HepG2 (cell line): ENCODE results near the gene DCAF8. TPM values are rescaled to one million over a fixed set of nuclear protein-coding genes. Genes with fewer than 3 reads are reported as not detected.

Experiments
- ATAC-seq: fragments of 200-7000 bp; cut with Tn5 transposase; 3 replicates; pipeline ENCODE4 v1.9.1; 2020; ENCODE audit warnings: mild to moderate bottlenecking, moderate library complexity
- BruUV-seq: library from RNA; stranded (reverse); fragments of 400-500 nt; replicated peaks from 2 replicates; lab custom pipeline; 2021; lab: Mats Ljungman, UMichigan
- CTCF ChIA-PET: fragments of 300-600 bp; formaldehyde crosslinking; extraction: SDS; loops from one replicate; lab custom pipeline; 2021; ENCODE audit warnings: low total read pairs, inconsistent platforms, low intra/inter-chr PET ratio; lab: Yijun Ruan, JAX
- POLR2A ChIA-PET: fragments of 350-600 bp; sonication (Branson Sonifier 250); formaldehyde crosslinking; loops from one replicate; lab custom pipeline; 2020; ENCODE audit warnings: antibody characterized with exemption, inconsistent platforms; lab: Yijun Ruan, JAX
- DNase-seq: peaks from one replicate; pipeline ENCODE4 v3.0.0-alpha.2; 2015; ENCODE audit warnings: low spot score
- FAIRE-seq: peaks from 3 replicates; lab custom pipeline; 2011; peaks lifted over from hg19 to GRCh38; lab: Jason Lieb, UNC
- H2AFZ ChIP-seq: one replicate; pipeline ENCODE4 v1.6.1; 2011; ENCODE audit warnings: low read length, inconsistent platforms
- H3K27ac ChIP-seq: fragments of 300-600 bp; 3 replicates; pipeline ENCODE4 v1.8.0; 2011; ENCODE audit warnings: mixed run types, mild to moderate bottlenecking, mixed read lengths, low read length, inconsistent platforms; ENCODE audit not compliant: insufficient read depth; ENCODE audit errors: extremely low read length
- H3K27me3 ChIP-seq, 2 experiments: fragments of 200-600 bp in 1 of 2; 2 replicates in 1 of 2; 3 replicates in 1 of 2; pipeline versions ENCODE4 v1.6.0 to v1.8.0; 2011; ENCODE audit warnings: low read length in 2 of 2, mild to moderate bottlenecking in 2 of 2, moderate library complexity in 2 of 2, inconsistent platforms in 1 of 2; ENCODE audit not compliant: insufficient read depth in 2 of 2, control insufficient read depth in 1 of 2
- H3K36me3 ChIP-seq, 2 experiments: fragments of 200-600 bp in 1 of 2; replicated peaks in 1 of 2; 2 replicates in 1 of 2; 3 replicates in 1 of 2; pipeline versions ENCODE4 v1.5.1 to v1.8.0; 2011; ENCODE audit warnings: low read length in 2 of 2, inconsistent platforms in 1 of 2; ENCODE audit not compliant: insufficient read depth in 2 of 2, control insufficient read depth in 1 of 2
- H3K4me1 ChIP-seq: 2 replicates; pipeline ENCODE4 v1.5.1; 2012; ENCODE audit warnings: low read length, inconsistent platforms; ENCODE audit not compliant: insufficient read depth
- H3K4me2 ChIP-seq: 2 replicates; pipeline ENCODE4 v1.6.0; 2011; ENCODE audit warnings: low read depth, low read length, inconsistent platforms
- H3K4me3 ChIP-seq, 3 experiments: fragments of 200-600 bp in 1 of 3; sonication (generic), shearing (Covaris generic) in 1 of 3; replicated peaks in 1 of 3; 2 replicates each; pipeline ENCODE4 v1.5.1; 2011 to 2016; ENCODE audit warnings: low read length in 3 of 3, inconsistent platforms in 2 of 3, low read depth in 2 of 3, mild to moderate bottlenecking in 2 of 3, control low read depth in 1 of 3, mixed read lengths in 1 of 3; ENCODE audit not compliant: insufficient read depth in 1 of 3
- H3K79me2 ChIP-seq: one replicate; pipeline ENCODE4 v1.6.1; 2011; ENCODE audit warnings: low read length, inconsistent platforms; ENCODE audit not compliant: insufficient read depth
- H3K9ac ChIP-seq: 2 replicates; pipeline ENCODE4 v1.6.0; 2011; ENCODE audit warnings: mild to moderate bottlenecking, low read depth, low read length, inconsistent platforms; ENCODE audit not compliant: insufficient read depth
- H3K9me3 ChIP-seq: 2 replicates; pipeline ENCODE4 v1.5.1; 2012; ENCODE audit warnings: mild to moderate bottlenecking, low read length
- H4K20me1 ChIP-seq: 2 replicates; pipeline ENCODE4 v1.6.0; 2011; ENCODE audit warnings: inconsistent platforms, mild to moderate bottlenecking, low read length, moderate library complexity; ENCODE audit not compliant: insufficient read depth
- ATAD3A ChIP-seq: sonication (generic); formaldehyde crosslinking; IDR thresholded peaks from 2 replicates; pipeline ENCODE4 v1.4.0; 2020; ENCODE audit warnings: missing genetic modification reagents
- CREB1 ChIP-seq, 2 experiments: fragments of 450-650 bp in 1 of 2; IDR thresholded peaks; 2 replicates each; pipeline ENCODE4 v1.6.1; 2016 to 2017; ENCODE audit warnings: control low read depth in 1 of 2, mild to moderate bottlenecking in 1 of 2, missing compliant biosample characterization in 1 of 2, missing genetic modification characterization in 1 of 2
- DDIT3 ChIP-seq: sonication (generic); formaldehyde crosslinking; IDR thresholded peaks from 2 replicates; pipeline ENCODE4 v1.4.0; 2020; ENCODE audit warnings: mild to moderate bottlenecking, missing genetic modification reagents
- E2F2 ChIP-seq: sonication (generic); formaldehyde crosslinking; IDR thresholded peaks from 2 replicates; pipeline ENCODE4 v1.4.0; 2020; ENCODE audit warnings: missing genetic modification reagents, borderline replicate concordance
- ETV5 ChIP-seq: IDR thresholded peaks from 2 replicates; pipeline ENCODE4 v1.6.1; 2018; ENCODE audit warnings: missing biosample characterization, missing genetic modification reagents, inconsistent platforms, borderline replicate concordance
- MLX ChIP-seq: IDR thresholded peaks from 2 replicates; pipeline ENCODE4 v1.6.1; 2016
- NFATC3 ChIP-seq: sonication (generic); formaldehyde crosslinking; IDR thresholded peaks from 2 replicates; pipeline ENCODE4 v1.5.1; 2020; ENCODE audit warnings: mild to moderate bottlenecking, missing genetic modification reagents
- RBAK ChIP-seq: sonication (generic); formaldehyde crosslinking; IDR thresholded peaks from 2 replicates; pipeline ENCODE4 v1.5.1; 2020; ENCODE audit warnings: mild to moderate bottlenecking, missing genetic modification reagents
- SALL2 ChIP-seq: sonication (generic); formaldehyde crosslinking; IDR thresholded peaks from 2 replicates; pipeline ENCODE4 v1.8.1; 2023; ENCODE audit warnings: mild to moderate bottlenecking, missing genetic modification reagents, inconsistent platforms
- TFDP2 ChIP-seq: sonication (generic); formaldehyde crosslinking; IDR thresholded peaks from 2 replicates; pipeline ENCODE4 v1.4.0; 2020; ENCODE audit warnings: missing genetic modification reagents
- ZBTB14 ChIP-seq: sonication (generic); formaldehyde crosslinking; IDR thresholded peaks from 2 replicates; pipeline ENCODE4 v1.4.0; 2020; ENCODE audit warnings: missing genetic modification reagents
- ZBTB42 ChIP-seq: sonication (generic); formaldehyde crosslinking; IDR thresholded peaks from 2 replicates; pipeline ENCODE4 v1.5.0; 2020; ENCODE audit warnings: mild to moderate bottlenecking, missing genetic modification reagents
- ZNF124 ChIP-seq: sonication (generic); formaldehyde crosslinking; IDR thresholded peaks from 2 replicates; pipeline ENCODE4 v1.4.0; 2020; ENCODE audit warnings: missing genetic modification reagents
- ZNF17 ChIP-seq: sonication (generic); formaldehyde crosslinking; IDR thresholded peaks from 2 replicates; pipeline ENCODE4 v1.5.0; 2020; ENCODE audit warnings: mild to moderate bottlenecking, missing genetic modification reagents
- ZNF235 ChIP-seq: sonication (generic); formaldehyde crosslinking; IDR thresholded peaks from 2 replicates; pipeline ENCODE4 v1.8.1; 2023; ENCODE audit warnings: mild to moderate bottlenecking, missing genetic modification reagents, borderline replicate concordance
- ZNF362 ChIP-seq: sonication (generic); formaldehyde crosslinking; IDR thresholded peaks from 2 replicates; pipeline ENCODE4 v1.4.0; 2020; ENCODE audit warnings: missing genetic modification reagents, mild to moderate bottlenecking, borderline replicate concordance
- ZNF383 ChIP-seq: sonication (generic); formaldehyde crosslinking; IDR thresholded peaks from 2 replicates; pipeline ENCODE4 v1.4.0; 2020; ENCODE audit warnings: missing genetic modification reagents, mild to moderate bottlenecking, borderline replicate concordance
- ZNF549 ChIP-seq: sonication (generic); formaldehyde crosslinking; IDR thresholded peaks from 2 replicates; pipeline ENCODE4 v1.5.0; 2020; ENCODE audit warnings: missing genetic modification reagents
- ZNF556 ChIP-seq: sonication (generic); formaldehyde crosslinking; IDR thresholded peaks from 2 replicates; pipeline ENCODE4 v1.4.0; 2020; ENCODE audit warnings: mild to moderate bottlenecking, missing genetic modification reagents, borderline replicate concordance
- WGBS: methylation state at CpG from one replicate; pipeline ENCODE4 v1.1.6; 2017; ENCODE audit warnings: low lambda C conversion rate; 5-methylcytosine and 5-hydroxymethylcytosine counted together
- in situ Hi-C: cut with HindIII; loops from 2 replicates; pipeline ENCODE4 v1.10.0; 2017; ENCODE audit warnings: low pct_unique_long_range_greater_than_20kb; ENCODE audit not compliant: extremely low pct_ligation_motif_present
- intact Hi-C: fragments of 100-400 bp; cut with micrococcal nuclease; formaldehyde crosslinking; loops from one replicate; pipeline ENCODE4 v1.10.0; 2022; ENCODE audit not compliant: unreplicated experiment
- polyA plus RNA-seq, 8 experiments: library from polyadenylated mRNA; depleted of rRNA in 3 of 8; stranded (reverse) in 7 of 8; unstranded in 1 of 8; fragments of >200 nt; fragmentation: Illumina TruSeq in 4 of 8; extraction: Trizol in 4 of 8; gene quantifications; 2 replicates each; pipeline versions ENCODE4 v1.2.1 to v1.2.3, GENCODE V29; 2011 to 2016; ENCODE audit warnings: low read depth in 4 of 8, missing spikeins in 1 of 8, mixed read lengths in 1 of 8; ENCODE audit not compliant: insufficient read depth in 1 of 8
- total RNA-seq, 5 experiments: library from RNA; depleted of rRNA; stranded (reverse); fragments of >200 nt; fragmentation: Illumina TruSeq; extraction: Trizol; gene quantifications; 2 replicates each; pipeline ENCODE4 v1.2.3, GENCODE V29; 2016; ENCODE audit warnings: low read depth in 1 of 5

DCAF8 gene
- total and polyA plus RNA-seq, 2 of the 13 experiments (the other 11 are each of a cell fraction or from before 2014, with no cell fraction given), result 73.4 to 79.8 TPM

GRCh38 chr1:160188341-160188740 lies 74.0 kb downstream of the DCAF8 start:
- no peak overlapping the region for H2AFZ ChIP-seq
- no TSS peak for BruUV-seq
- DNase-seq (no peak), FAIRE-seq (no peak), ATAC-seq (no peak)
- H3K36me3 ChIP-seq, result no peaks in the 10 kb centered on the region
- H3K27me3 ChIP-seq, result peaks cover 1 to 24% of the 10 kb centered on the region in 2 experiments; a peak in 3 of 5 replicates
- H3K4me3 ChIP-seq, result no peak overlapping the region
- TF ChIP-seq CREB1 (IDR thresholded peaks at IDR 0.05) (no peak), CREB1 (CRISPR knock-in tag; IDR thresholded peaks at IDR 0.05) (no peak), E2F2 (CRISPR knock-in tag) (no peak), ETV5 (no peak), ZBTB14 (no peak), ZNF124 (CRISPR knock-in tag) (no peak), ZNF383 (CRISPR knock-in tag) (no peak), ZNF549 (CRISPR knock-in tag) (no peak), ZNF362 (CRISPR knock-in tag) (no peak), ZBTB42 (CRISPR knock-in tag) (no peak), ZNF235 (CRISPR knock-in tag) (no peak), DDIT3 (CRISPR knock-in tag) (no peak), SALL2 (CRISPR knock-in tag) (no peak), TFDP2 (no peak), MLX (CRISPR knock-in tag) (no peak), NFATC3 (no peak), ZNF556 (CRISPR knock-in tag) (no peak), ZNF17 (no peak), RBAK (CRISPR knock-in tag) (no peak), ATAD3A (no peak)
- H3K4me1 ChIP-seq, result peaks cover 23% of the 10 kb centered on the region
- CTCF ChIA-PET, result no interaction called here
- WGBS, result 64% methylated on average over 7 of the region's 7 CpGs
- H4K20me1 ChIP-seq, result no peaks in the 10 kb centered on the region
- H3K9me3 ChIP-seq, result no peaks in the 10 kb centered on the region
- H3K4me2 ChIP-seq, result no peak overlapping the region
- in situ Hi-C loops (no loop called here), intact Hi-C loops (no loop called here)
- no peaks in the 10 kb centered on the region for H3K79me2 ChIP-seq
- H3K27ac ChIP-seq, result no peak overlapping the region
- no peak overlapping the region for H3K9ac ChIP-seq
- POLR2A ChIA-PET, result no interaction called here
